Activated naive CD4-positive, alpha-beta T cell treated with anti-CD3 and anti-CD28 coated beads, Interleukin-2, amount 50 U/mL, for 72 hours (primary cell): ENCODE data around the gene MED22. TPM values are rescaled to one million over a fixed set of nuclear protein-coding genes. Genes with fewer than 3 reads are reported as not detected.
"Not testable (repeated sequence)": the region's sequence is repeated elsewhere in the genome, so short reads cannot be mapped to it uniquely, and the experiment has no call there.

Source experiments
- ATAC-seq, 2 donors: fragments of 150-1000 bp; cut with Tn5 transposase; 2 replicates each; pipeline ENCODE4 v1.10.0; 2021; ENCODE audit warnings: mild to moderate bottlenecking in 2 of 2, moderate library complexity in 2 of 2
- DNase-seq, 2 donors: peaks; one replicate each; pipeline ENCODE4 v3.0.0; 2021 to 2022; ENCODE audit warnings: low spot score in 2 of 2
- H3K27ac Mint-ChIP-seq, 2 donors: one replicate each; pipeline ENCODE4 v1.8.0; 2022; ENCODE audit warnings: mild to moderate bottlenecking in 2 of 2, mixed read lengths in 2 of 2
- H3K36me3 Mint-ChIP-seq, 2 donors: one replicate each; pipeline ENCODE4 v1.8.0; 2022; ENCODE audit warnings: mixed read lengths in 2 of 2
- H3K9me3 Mint-ChIP-seq, 2 donors: one replicate each; pipeline ENCODE4 v1.8.0; 2022; ENCODE audit warnings: mixed read lengths in 2 of 2
- total RNA-seq, 2 donors: library from RNA; stranded (reverse); gene quantifications; one replicate each; pipeline ENCODE4 v1.2.3, GENCODE V29; 2022

Gene MED22
- total RNA-seq, result 10 to 100 TPM; 27.7 to 29.4 TPM

- peaks cover 32 to 39% of the 10 kb centered on the region in 2 donors for H3K36me3 Mint-ChIP-seq
Measured at GRCh38 chr9:133347985-133348717, at the start of gene MED22, which contains the start of gene RPL7A. TSS of gene MED22 (minus strand) at chr9:133348131. CDS start at chr9:133346662, 1,469 bp downstream. TSS of gene RPL7A (plus strand) at chr9:133348218. CDS start at chr9:133348244, 26 bp downstream.

GRCh38 chr9:133397370-133397769 is 49.4 kb upstream of the MED22 start:
- no peak for ATAC-seq
- H3K27ac Mint-ChIP-seq, result no peak overlapping the region

More at GRCh38 chr9:133347985-133348717, at the start of gene MED22, which contains the start of gene RPL7A:
- peak; percentile 83 to 84 for ATAC-seq
- H3K27ac Mint-ChIP-seq, result peak within 1 kb of the TSS; percentile 98 to 100
- DNase-seq, result peak; percentile 91 to 93
- no peaks in the 10 kb centered on the region for H3K9me3 Mint-ChIP-seq

GRCh38 chr9:133396952-133397351 is 49.0 kb upstream of the MED22 start:
- peak in 1 of 2 donors; percentile 38 for ATAC-seq
- no peak overlapping the region for H3K27ac Mint-ChIP-seq
- H3K36me3 Mint-ChIP-seq, result no peaks in the 10 kb centered on the region
- H3K9me3 Mint-ChIP-seq, result no peaks in the 10 kb centered on the region
- DNase-seq, result no peak

More at GRCh38 chr9:133397370-133397769, 49.4 kb upstream of the MED22 start:
- Mint-ChIP-seq H3K9me3 (no peaks in the 10 kb centered on the region), H3K36me3 (no peaks in the 10 kb centered on the region)
- DNase-seq, result no peak

- no peaks in the 10 kb centered on the region for H3K36me3 Mint-ChIP-seq
- no peak for DNase-seq
- no peak overlapping the region for H3K27ac Mint-ChIP-seq
- peak in 1 of 2 donors; percentile 20 for ATAC-seq
- no peaks in the 10 kb centered on the region for H3K9me3 Mint-ChIP-seq
Measured at GRCh38 chr9:133394687-133395271, 46.8 kb upstream of the MED22 start.

- Mint-ChIP-seq H3K36me3 (no peaks in the 10 kb centered on the region), H3K27ac (no peak overlapping the region), H3K9me3 (no peaks in the 10 kb centered on the region)
- ATAC-seq, result no peak
- DNase-seq, result no peak
Measured at GRCh38 chr9:133393399-133393798, 45.5 kb upstream of the MED22 start.

- ATAC-seq, DNase-seq, H3K9me3 Mint-ChIP-seq, H3K36me3 Mint-ChIP-seq, H3K27ac Mint-ChIP-seq: not testable (repeated sequence)
Measured at GRCh38 chr9:133392308-133392707, 44.4 kb upstream of the MED22 start.

- DNase-seq, ATAC-seq, H3K27ac Mint-ChIP-seq, H3K9me3 Mint-ChIP-seq, H3K36me3 Mint-ChIP-seq: not testable (repeated sequence)
Measured at GRCh38 chr9:133391449-133391848, 43.5 kb upstream of the MED22 start.

GRCh38 chr9:133390713-133391112 is 42.8 kb upstream of the MED22 start:
- no peaks in the 10 kb centered on the region for H3K36me3 Mint-ChIP-seq
- H3K27ac Mint-ChIP-seq, result no peak overlapping the region
- ATAC-seq, result no peak

GRCh38 chr9:133389562-133389961 is 41.6 kb upstream of the MED22 start:
- no peak for ATAC-seq
- no peak for DNase-seq
- Mint-ChIP-seq H3K36me3 (no peaks in the 10 kb centered on the region), H3K9me3 (no peaks in the 10 kb centered on the region), H3K27ac (no peak overlapping the region)

More at GRCh38 chr9:133390713-133391112, 42.8 kb upstream of the MED22 start:
- no peaks in the 10 kb centered on the region for H3K9me3 Mint-ChIP-seq
- DNase-seq, result no peak

- ATAC-seq (no peak), DNase-seq (no peak)
- no peak overlapping the region for H3K27ac Mint-ChIP-seq
- H3K36me3 Mint-ChIP-seq, result no peaks in the 10 kb centered on the region
- no peaks in the 10 kb centered on the region for H3K9me3 Mint-ChIP-seq
Measured at GRCh38 chr9:133389025-133389557, 41.2 kb upstream of the MED22 start.

- no peak for DNase-seq
- H3K9me3 Mint-ChIP-seq, result no peaks in the 10 kb centered on the region
- peak overlapping the region in 1 of 2 donors; percentile 14 for H3K27ac Mint-ChIP-seq
- ATAC-seq, result no peak
- no peaks in the 10 kb centered on the region for H3K36me3 Mint-ChIP-seq
Measured at GRCh38 chr9:133387680-133388079, 39.7 kb upstream of the MED22 start.

GRCh38 chr9:133386338-133386737 is 38.4 kb upstream of the MED22 start:
- no peak overlapping the region for H3K27ac Mint-ChIP-seq
- H3K36me3 Mint-ChIP-seq, result no peaks in the 10 kb centered on the region
- no peak for DNase-seq
- no peak for ATAC-seq
- H3K9me3 Mint-ChIP-seq, result no peaks in the 10 kb centered on the region

GRCh38 chr9:133385452-133385851 is 37.5 kb upstream of the MED22 start:
- H3K36me3 Mint-ChIP-seq, result no peaks in the 10 kb centered on the region
- ATAC-seq (no peak), DNase-seq (no peak)
- no peak overlapping the region for H3K27ac Mint-ChIP-seq
- H3K9me3 Mint-ChIP-seq, result no peaks in the 10 kb centered on the region

- Mint-ChIP-seq H3K36me3 (no peaks in the 10 kb centered on the region), H3K27ac (no peak overlapping the region), H3K9me3 (no peaks in the 10 kb centered on the region)
- no peak for ATAC-seq
- no peak for DNase-seq
Measured at GRCh38 chr9:133384736-133385321, 36.9 kb upstream of the MED22 start.

GRCh38 chr9:133383438-133383837 is 35.5 kb upstream of the MED22 start:
- Mint-ChIP-seq H3K27ac (no peak overlapping the region), H3K36me3 (no peaks in the 10 kb centered on the region), H3K9me3 (no peaks in the 10 kb centered on the region)
- ATAC-seq, result no peak
- no peak for DNase-seq

- H3K9me3 Mint-ChIP-seq, result no peaks in the 10 kb centered on the region
- ATAC-seq (no peak), DNase-seq (no peak)
- no peaks in the 10 kb centered on the region for H3K36me3 Mint-ChIP-seq
- H3K27ac Mint-ChIP-seq, result no peak overlapping the region
Measured at GRCh38 chr9:133382507-133383141, 34.7 kb upstream of the MED22 start.

GRCh38 chr9:133380734-133381133 is 32.8 kb upstream of the MED22 start:
- no peak overlapping the region for H3K27ac Mint-ChIP-seq
- DNase-seq, result no peak
- no peaks in the 10 kb centered on the region for H3K36me3 Mint-ChIP-seq
- ATAC-seq, result no peak
- H3K9me3 Mint-ChIP-seq, result no peaks in the 10 kb centered on the region
